Epithelial cell of esophagus (primary cell): ENCODE results near the gene PRKACG.

Source experiments
- DNase-seq: peaks from one replicate; pipeline ENCODE4 v3.0.0; 2010; ENCODE audit warnings: low read depth
- H3K4me3 ChIP-seq: 2 replicates; pipeline ENCODE4 v1.5.1; 2011; ENCODE audit warnings: mild to moderate bottlenecking, low read length, control low read depth
- TF ChIP-seq, protein P1 (sequence below): IDR thresholded peaks from 2 replicates; pipeline ENCODE4 v1.5.1; 2011; ENCODE audit warnings: low read depth, mild to moderate bottlenecking, low read length, control low read depth, inconsistent platforms; ENCODE audit not compliant: insufficient read depth; ENCODE audit errors: missing control alignments

The PRKACG gene

DNA sequence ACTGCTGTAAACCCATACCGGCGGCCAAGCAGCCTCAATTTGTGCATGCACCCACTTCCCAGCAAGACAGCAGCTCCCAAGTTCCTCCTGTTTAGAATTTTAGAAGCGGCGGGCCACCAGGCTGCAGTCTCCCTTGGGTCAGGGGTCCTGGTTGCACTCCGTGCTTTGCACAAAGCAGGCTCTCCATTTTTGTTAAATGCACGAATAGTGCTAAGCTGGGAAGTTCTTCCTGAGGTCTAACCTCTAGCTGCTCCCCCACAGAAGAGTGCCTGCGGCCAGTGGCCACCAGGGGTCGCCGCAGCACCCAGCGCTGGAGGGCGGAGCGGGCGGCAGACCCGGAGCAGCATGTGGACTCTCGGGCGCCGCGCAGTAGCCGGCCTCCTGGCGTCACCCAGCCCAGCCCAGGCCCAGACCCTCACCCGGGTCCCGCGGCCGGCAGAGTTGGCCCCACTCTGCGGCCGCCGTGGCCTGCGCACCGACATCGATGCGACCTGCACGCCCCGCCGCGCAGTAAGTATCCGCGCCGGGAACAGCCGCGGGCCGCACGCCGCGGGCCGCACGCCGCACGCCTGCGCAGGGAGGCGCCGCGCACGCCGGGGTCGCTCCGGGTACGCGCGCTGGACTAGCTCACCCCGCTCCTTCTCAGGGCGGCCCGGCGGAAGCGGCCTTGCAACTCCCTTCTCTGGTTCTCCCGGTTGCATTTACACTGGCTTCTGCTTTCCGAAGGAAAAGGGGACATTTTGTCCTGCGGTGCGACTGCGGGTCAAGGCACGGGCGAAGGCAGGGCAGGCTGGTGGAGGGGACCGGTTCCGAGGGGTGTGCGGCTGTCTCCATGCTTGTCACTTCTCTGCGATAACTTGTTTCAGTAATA, 21.8 kb upstream of the PRKACG start, which contains the start of gene FXN:
TSS of gene FXN (plus strand) at position 315 of the 871 bp plus-strand sequence. CDS start at position 346, 31 bp downstream.
- DNase-seq, result peak; percentile 84
- TF ChIP-seq, protein P1, sequence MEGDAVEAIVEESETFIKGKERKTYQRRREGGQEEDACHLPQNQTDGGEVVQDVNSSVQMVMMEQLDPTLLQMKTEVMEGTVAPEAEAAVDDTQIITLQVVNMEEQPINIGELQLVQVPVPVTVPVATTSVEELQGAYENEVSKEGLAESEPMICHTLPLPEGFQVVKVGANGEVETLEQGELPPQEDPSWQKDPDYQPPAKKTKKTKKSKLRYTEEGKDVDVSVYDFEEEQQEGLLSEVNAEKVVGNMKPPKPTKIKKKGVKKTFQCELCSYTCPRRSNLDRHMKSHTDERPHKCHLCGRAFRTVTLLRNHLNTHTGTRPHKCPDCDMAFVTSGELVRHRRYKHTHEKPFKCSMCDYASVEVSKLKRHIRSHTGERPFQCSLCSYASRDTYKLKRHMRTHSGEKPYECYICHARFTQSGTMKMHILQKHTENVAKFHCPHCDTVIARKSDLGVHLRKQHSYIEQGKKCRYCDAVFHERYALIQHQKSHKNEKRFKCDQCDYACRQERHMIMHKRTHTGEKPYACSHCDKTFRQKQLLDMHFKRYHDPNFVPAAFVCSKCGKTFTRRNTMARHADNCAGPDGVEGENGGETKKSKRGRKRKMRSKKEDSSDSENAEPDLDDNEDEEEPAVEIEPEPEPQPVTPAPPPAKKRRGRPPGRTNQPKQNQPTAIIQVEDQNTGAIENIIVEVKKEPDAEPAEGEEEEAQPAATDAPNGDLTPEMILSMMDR, result peak; percentile 87
- H3K4me3 ChIP-seq, result peak within 1 kb of the TSS; percentile 89

DNA sequence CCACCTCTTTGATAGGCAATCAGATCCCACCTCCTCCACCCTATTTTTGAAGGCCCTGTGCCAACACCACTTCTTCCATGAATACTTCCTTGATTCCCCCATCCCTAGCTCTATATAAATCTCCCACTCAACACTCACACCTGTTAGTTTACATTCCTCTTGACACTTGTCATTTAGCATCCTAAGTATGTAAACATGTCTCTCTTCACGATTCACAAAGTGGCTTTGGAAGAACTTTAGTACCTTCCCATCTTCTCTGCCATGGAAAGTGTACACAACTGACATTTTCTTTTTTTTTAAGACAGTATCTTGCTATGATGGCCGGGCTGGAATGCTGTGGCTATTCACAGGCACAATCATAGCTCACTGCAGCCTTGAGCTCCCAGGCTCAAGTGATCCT, 20.2 kb upstream of the PRKACG start:
- TF ChIP-seq, protein P1, result no peak
- peak; percentile 18 for DNase-seq

DNA sequence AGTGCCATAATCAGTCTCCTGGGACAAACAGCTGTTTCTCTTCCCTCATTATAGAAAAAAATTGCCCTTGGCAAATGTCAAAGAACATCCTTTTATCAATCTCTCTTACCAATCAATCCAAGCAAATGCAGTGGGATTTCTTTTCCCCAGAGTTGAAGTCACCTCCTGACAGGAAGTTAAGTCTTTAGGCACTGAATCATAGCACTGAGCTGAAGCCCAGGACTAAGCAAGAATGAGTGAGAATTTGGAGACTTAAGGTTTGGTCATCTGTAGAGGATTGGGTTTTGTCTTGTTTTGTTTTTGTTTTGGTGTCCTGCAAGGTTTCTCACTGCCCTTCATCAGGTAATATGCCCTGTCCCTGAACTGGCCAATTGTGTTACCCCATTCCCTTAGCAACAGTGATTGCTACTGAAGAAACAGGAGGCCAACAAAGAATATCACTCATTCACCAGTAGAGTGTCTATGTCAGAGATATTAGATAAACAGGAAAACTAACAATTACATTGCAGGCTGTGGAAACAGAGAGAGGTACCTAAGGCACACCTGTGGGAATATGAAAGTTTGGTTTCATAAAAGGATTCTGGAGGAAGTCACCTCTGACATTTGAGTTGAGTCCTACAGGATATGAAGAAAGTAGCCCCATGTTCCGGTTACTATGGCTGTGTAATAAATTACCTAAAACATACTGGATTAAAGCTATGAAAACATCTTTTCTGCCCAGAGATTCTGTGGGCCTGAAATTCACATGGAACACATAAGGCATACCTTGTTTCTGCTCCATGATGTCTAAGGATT, 17.1 kb upstream of the PRKACG start:
- TF ChIP-seq, protein P1, result no peak
- DNase-seq, result peak; percentile 44
- no peak overlapping the region for H3K4me3 ChIP-seq

More for the DNA sequence above, 20.2 kb upstream of the PRKACG start:
- no peak overlapping the region for H3K4me3 ChIP-seq

DNA sequence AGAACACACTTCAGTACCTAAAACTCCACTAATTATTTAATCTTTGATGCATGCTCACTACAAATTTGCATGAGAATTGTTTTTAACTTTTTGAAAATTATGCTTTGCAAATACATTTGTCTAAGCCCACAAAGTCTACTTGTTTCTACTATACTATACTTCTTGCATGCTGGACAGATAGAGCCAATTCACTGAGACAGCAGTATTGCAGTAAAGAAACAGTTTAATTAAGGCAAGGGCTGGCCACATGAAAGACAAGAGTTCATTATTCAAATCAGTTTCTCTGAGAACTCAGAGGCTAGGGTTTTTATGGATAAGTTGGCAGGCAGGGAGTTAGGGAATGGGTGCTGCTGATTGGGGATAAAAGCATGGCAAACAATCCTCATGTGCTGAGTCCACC, 15.6 kb upstream of the PRKACG start:
- DNase-seq, result no peak
- TF ChIP-seq, protein P1, result no peak
- no peak overlapping the region for H3K4me3 ChIP-seq

DNA sequence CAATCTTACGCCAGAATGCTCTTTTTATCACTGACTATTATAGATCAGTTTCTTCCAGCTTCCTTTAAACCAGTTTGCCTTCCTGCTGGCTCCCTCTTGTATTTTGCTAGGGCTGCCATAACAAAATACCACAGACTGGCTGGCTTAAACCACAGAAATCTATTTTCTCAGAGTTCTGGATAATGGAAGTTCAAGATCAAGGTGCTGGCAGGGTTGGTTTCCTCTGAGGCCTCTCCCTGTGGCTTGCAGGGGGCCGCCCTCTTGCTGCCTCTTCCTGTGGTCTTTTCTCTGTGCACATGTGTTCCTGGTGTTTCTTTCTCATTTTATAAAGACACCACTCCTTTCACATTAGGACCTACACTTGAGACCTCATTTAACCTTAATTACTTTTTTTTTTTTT, 14.8 kb upstream of the PRKACG start:
- DNase-seq, result no peak
- TF ChIP-seq, protein P1, result no peak
- H3K4me3 ChIP-seq, result no peak overlapping the region

DNA sequence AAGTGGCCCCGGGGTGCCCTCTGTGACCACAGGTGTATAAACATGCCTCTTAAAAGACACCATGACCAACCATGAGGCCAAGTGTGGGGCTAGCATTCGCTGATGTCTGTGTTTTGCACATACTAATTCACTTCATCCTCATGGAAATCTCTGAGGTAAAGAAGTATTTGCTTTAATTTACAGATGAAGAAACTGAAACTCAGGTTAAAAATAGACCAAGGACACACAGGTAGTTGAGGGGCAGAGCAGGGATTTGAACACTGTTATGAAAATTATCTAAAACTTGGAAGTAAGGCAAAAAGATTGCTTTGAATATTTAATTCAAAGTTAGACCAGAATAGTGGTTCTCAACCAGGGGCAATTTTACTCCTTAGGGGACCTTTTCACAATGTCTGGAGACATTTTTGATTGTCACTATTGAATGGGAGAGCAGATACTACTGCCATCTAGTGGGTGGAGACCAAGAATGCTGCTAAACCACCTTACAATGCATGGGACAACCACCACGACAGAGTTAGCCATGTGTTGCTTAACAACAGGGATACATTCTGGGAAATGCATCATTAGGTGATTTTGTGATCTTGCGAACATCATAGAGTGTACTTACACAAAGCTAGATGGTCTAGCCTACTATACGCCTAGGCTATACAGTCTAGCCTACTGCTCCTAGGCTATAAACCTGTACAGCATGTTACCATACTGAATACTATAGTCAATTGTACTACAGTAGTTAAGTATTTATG, 13.6 kb upstream of the PRKACG start:
- peak; percentile 68 for DNase-seq
- no peak overlapping the region for H3K4me3 ChIP-seq
- TF ChIP-seq, protein P1, result peak; percentile 89
